GM23338 (cell line): ENCODE measurements around the gene TMUB1. TPM values are rescaled to one million over a fixed set of nuclear protein-coding genes. Genes with fewer than 3 reads are reported as not detected.

Source experiments
- ATAC-seq: fragments of 200-7000 bp; cut with Tn5 transposase; 3 replicates; pipeline ENCODE4 v1.9.1; 2020
- DNase-seq: peaks from one replicate; pipeline ENCODE4 v3.0.0-alpha.2; 2015; ENCODE audit warnings: low spot score
- H2AFZ ChIP-seq: fragments of 200-600 bp; sonication (generic); 2 replicates; pipeline ENCODE4 v1.8.0; 2016; ENCODE audit warnings: antibody characterized with exemption, mild to moderate bottlenecking, moderate library complexity
- H3F3A ChIP-seq: fragments of 200-600 bp; sonication (generic); replicated peaks from 2 replicates; pipeline ENCODE4 v1.8.0; 2017; ENCODE audit warnings: antibody characterized with exemption, mixed run types, low read depth
- H3K27ac ChIP-seq: fragments of 200-600 bp; sonication (generic); 2 replicates; pipeline ENCODE4 v1.6.1; 2016; ENCODE audit warnings: low read depth
- H3K27me3 ChIP-seq: fragments of 200-600 bp; sonication (generic); 2 replicates; pipeline ENCODE4 v1.8.0; 2016; ENCODE audit warnings: mild to moderate bottlenecking, mixed run types, moderate library complexity; ENCODE audit not compliant: insufficient read depth
- H3K36me3 ChIP-seq: fragments of 200-600 bp; sonication (generic); 2 replicates; pipeline ENCODE4 v1.8.0; 2016; ENCODE audit warnings: mild to moderate bottlenecking; ENCODE audit not compliant: insufficient read depth
- H3K4me1 ChIP-seq: fragments of 200-600 bp; sonication (generic); 2 replicates; pipeline ENCODE4 v1.8.0; 2016; ENCODE audit warnings: mild to moderate bottlenecking, moderate library complexity; ENCODE audit not compliant: insufficient read depth
- H3K4me2 ChIP-seq: fragments of 200-600 bp; sonication (generic); 2 replicates; pipeline ENCODE4 v1.7.1; 2017; ENCODE audit warnings: mixed run types
- H3K4me3 ChIP-seq: fragments of 200-600 bp; sonication (generic); 2 replicates; pipeline ENCODE4 v1.6.1; 2016; ENCODE audit warnings: mixed run types
- H3K79me2 ChIP-seq: fragments of 200-600 bp; sonication (generic); replicated peaks from 2 replicates; pipeline ENCODE4 v1.8.0; 2017; ENCODE audit warnings: mild to moderate bottlenecking; ENCODE audit not compliant: insufficient read depth
- H3K9me2 ChIP-seq: fragments of 200-600 bp; sonication (generic); 2 replicates; pipeline ENCODE4 v1.8.0; 2017; ENCODE audit not compliant: insufficient read depth
- H4K20me1 ChIP-seq: fragments of 200-600 bp; sonication (generic); replicated peaks from 2 replicates; pipeline ENCODE4 v1.8.0; 2017; ENCODE audit warnings: mild to moderate bottlenecking; ENCODE audit not compliant: insufficient read depth
- H3K27ac Mint-ChIP-seq: 2 replicates; pipeline ENCODE4 v1.8.0; 2020; ENCODE audit warnings: inconsistent platforms, mild to moderate bottlenecking, moderate library complexity, mixed read lengths
- H3K27me3 Mint-ChIP-seq: 3 replicates; pipeline ENCODE4 v1.8.0; 2022; ENCODE audit warnings: low read depth, mild to moderate bottlenecking, moderate library complexity, mixed read lengths, inconsistent platforms; ENCODE audit not compliant: insufficient read depth, poor library complexity
- H3K36me3 Mint-ChIP-seq: 3 replicates; pipeline ENCODE4 v1.8.0; 2021; ENCODE audit warnings: low read depth, mild to moderate bottlenecking, inconsistent platforms, moderate library complexity, mixed read lengths
- H3K4me1 Mint-ChIP-seq: 3 replicates; pipeline ENCODE4 v1.8.0; 2020; ENCODE audit warnings: mild to moderate bottlenecking, inconsistent platforms, mixed read lengths
- H3K4me3 Mint-ChIP-seq: 3 replicates; pipeline ENCODE4 v1.8.0; 2021; ENCODE audit warnings: moderate library complexity, mild to moderate bottlenecking, inconsistent platforms, mixed read lengths
- H3K9me3 Mint-ChIP-seq: 3 replicates; pipeline ENCODE4 v1.8.0; 2020; ENCODE audit warnings: moderate library complexity, mild to moderate bottlenecking, inconsistent platforms, mixed read lengths
- CREB1 ChIP-seq: fragments of 250-450 bp; sonication (Bioruptor Pico); IDR thresholded peaks from 2 replicates; pipeline ENCODE4 v1.5.0; 2020; ENCODE audit warnings: low read depth, mild to moderate bottlenecking, moderate library complexity
- CTCF ChIP-seq, 2 experiments: fragments of 200-600 bp in 1 of 2; sonication (generic) in 1 of 2; conservative IDR thresholded peaks; 2 replicates each; pipeline versions ENCODE4 v1.5.1 to v1.6.1; 2016 to 2017; ENCODE audit warnings: antibody characterized with exemption in 2 of 2, low read depth in 2 of 2, mild to moderate bottlenecking in 2 of 2, moderate library complexity in 1 of 2
- EZH2 ChIP-seq: fragments of 200-600 bp; sonication (generic); IDR thresholded peaks from one replicate; pipeline ENCODE4 v1.8.0; 2017; ENCODE audit warnings: antibody characterized with exemption, mild to moderate bottlenecking, low read depth; ENCODE audit not compliant: unreplicated experiment
- EZH2phosphoT487 ChIP-seq: fragments of 200-600 bp; sonication (generic); IDR thresholded peaks from one replicate; pipeline ENCODE4 v1.8.1; 2018; ENCODE audit warnings: antibody characterized with exemption; ENCODE audit not compliant: unreplicated experiment
- JUNB ChIP-seq: IDR thresholded peaks from one replicate; pipeline ENCODE4 v1.6.1; 2016; ENCODE audit warnings: antibody characterized with exemption; ENCODE audit not compliant: unreplicated experiment
- NANOG ChIP-seq: IDR thresholded peaks from 2 replicates; pipeline ENCODE4 v1.6.1; 2016; ENCODE audit warnings: antibody characterized with exemption, borderline replicate concordance
- POLR2AphosphoS5 ChIP-seq: IDR thresholded peaks from 2 replicates; pipeline ENCODE4 v1.6.1; 2016; ENCODE audit warnings: antibody characterized with exemption, low read depth
- STAT1 ChIP-seq: IDR thresholded peaks from one replicate; pipeline ENCODE4 v1.6.1; 2016; ENCODE audit warnings: antibody characterized with exemption; ENCODE audit not compliant: unreplicated experiment
- ZNF114 ChIP-seq: fragments of 250-450 bp; sonication (Bioruptor Pico); IDR thresholded peaks from 2 replicates; pipeline ENCODE4 v1.5.0; 2020; ENCODE audit warnings: mild to moderate bottlenecking, moderate library complexity
- ZNF331 ChIP-seq: fragments of 250-450 bp; sonication (Bioruptor Pico); IDR thresholded peaks from 2 replicates; pipeline ENCODE4 v1.5.0; 2020; ENCODE audit warnings: low read depth, mild to moderate bottlenecking, moderate library complexity
- ZNF462 ChIP-seq: fragments of 250-450 bp; sonication (Bioruptor Pico); IDR thresholded peaks from 2 replicates; pipeline ENCODE4 v1.5.0; 2020; ENCODE audit warnings: mild to moderate bottlenecking, moderate library complexity
- polyA plus RNA-seq: library from polyadenylated mRNA; unstranded; fragments of >200 nt; fragmentation: Nextera tagmentation; extraction: Ambion mirVana; gene quantifications from 2 replicates; pipeline ENCODE4 v1.2.1, GENCODE V29; 2016
- total RNA-seq: library from RNA; depleted of rRNA; stranded (reverse); fragments of >200 nt; shearing (Covaris generic); gene quantifications from 2 replicates; pipeline ENCODE4 v1.2.3, GENCODE V29; 2014
- TF ChIP-seq, protein P1 (sequence below): IDR thresholded peaks from 2 replicates; pipeline ENCODE4 v1.6.1; 2016; ENCODE audit warnings: antibody characterized with exemption
- TF ChIP-seq, protein P2 (sequence below): IDR thresholded peaks from one replicate; pipeline ENCODE4 v1.6.1; 2018; ENCODE audit warnings: antibody characterized with exemption; ENCODE audit not compliant: unreplicated experiment

TMUB1 gene
- total and polyA plus RNA-seq, 2 experiments from 2014 or later: 47.6 to 61.1 TPM

DNA sequence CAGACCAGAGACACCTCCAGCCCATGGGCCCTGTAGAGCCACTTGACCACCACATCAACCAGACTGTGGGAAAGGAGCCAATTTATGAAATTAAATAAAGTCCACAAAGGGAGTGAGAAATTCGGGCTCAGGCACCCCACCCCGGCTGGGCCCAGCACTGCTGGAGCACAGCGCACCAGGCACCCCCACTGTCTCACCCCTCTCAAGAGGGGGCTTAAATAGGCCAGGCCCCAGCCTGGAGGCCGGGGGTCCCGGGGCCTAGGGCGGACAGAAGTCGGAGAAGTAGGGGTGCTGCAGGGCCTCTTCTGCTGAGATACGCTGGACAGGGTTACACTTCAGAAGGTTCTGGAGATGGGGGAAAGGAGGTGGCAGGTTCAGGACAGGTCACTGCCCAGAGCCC lies 29.5 kb downstream of the TMUB1 start:
- Mint-ChIP-seq H3K27ac (no peak overlapping the region), H3K36me3 (no peaks in the 10 kb centered on the region), H3K27me3 (peaks cover 38% of the 10 kb centered on the region), H3K4me1 (peaks cover 30% of the 10 kb centered on the region), H3K4me3 (no peak overlapping the region), H3K9me3 (no peaks in the 10 kb centered on the region)
- Histone ChIP-seq H3K36me3 (no peaks in the 10 kb centered on the region), H3K4me1 (peaks cover 11% of the 10 kb centered on the region), H4K20me1 (no peaks in the 10 kb centered on the region; the same call in 1 of the 2 replicates), H3K27me3 (peaks cover 38% of the 10 kb centered on the region), H3K4me3 (no peak overlapping the region), H3K79me2 (no peaks in the 10 kb centered on the region), H3K27ac (no peak overlapping the region), H3K9me2 (no peaks in the 10 kb centered on the region), H2AFZ (no peak overlapping the region), H3K4me2 (no peak overlapping the region), H3F3A (peaks cover 3% of the 10 kb centered on the region; the same call in 1 of the 2 replicates)
- ATAC-seq: no peak
- TF ChIP-seq POLR2AphosphoS5 (no peak), CTCF (conservative IDR thresholded peaks at IDR 0.05; ENCODE audit: low read depth in 2 of 2) (no peak), CREB1 (no peak), ZNF331 (CRISPR knock-in tag) (no peak), ZNF462 (no peak), ZNF114 (CRISPR knock-in tag) (no peak), EZH2 (no peak), STAT1 (no peak), NANOG (no peak), EZH2phosphoT487 (no peak), JUNB (no peak)
- TF ChIP-seq, protein P1, sequence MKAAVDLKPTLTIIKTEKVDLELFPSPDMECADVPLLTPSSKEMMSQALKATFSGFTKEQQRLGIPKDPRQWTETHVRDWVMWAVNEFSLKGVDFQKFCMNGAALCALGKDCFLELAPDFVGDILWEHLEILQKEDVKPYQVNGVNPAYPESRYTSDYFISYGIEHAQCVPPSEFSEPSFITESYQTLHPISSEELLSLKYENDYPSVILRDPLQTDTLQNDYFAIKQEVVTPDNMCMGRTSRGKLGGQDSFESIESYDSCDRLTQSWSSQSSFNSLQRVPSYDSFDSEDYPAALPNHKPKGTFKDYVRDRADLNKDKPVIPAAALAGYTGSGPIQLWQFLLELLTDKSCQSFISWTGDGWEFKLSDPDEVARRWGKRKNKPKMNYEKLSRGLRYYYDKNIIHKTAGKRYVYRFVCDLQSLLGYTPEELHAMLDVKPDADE: no peak
- TF ChIP-seq, protein P2, sequence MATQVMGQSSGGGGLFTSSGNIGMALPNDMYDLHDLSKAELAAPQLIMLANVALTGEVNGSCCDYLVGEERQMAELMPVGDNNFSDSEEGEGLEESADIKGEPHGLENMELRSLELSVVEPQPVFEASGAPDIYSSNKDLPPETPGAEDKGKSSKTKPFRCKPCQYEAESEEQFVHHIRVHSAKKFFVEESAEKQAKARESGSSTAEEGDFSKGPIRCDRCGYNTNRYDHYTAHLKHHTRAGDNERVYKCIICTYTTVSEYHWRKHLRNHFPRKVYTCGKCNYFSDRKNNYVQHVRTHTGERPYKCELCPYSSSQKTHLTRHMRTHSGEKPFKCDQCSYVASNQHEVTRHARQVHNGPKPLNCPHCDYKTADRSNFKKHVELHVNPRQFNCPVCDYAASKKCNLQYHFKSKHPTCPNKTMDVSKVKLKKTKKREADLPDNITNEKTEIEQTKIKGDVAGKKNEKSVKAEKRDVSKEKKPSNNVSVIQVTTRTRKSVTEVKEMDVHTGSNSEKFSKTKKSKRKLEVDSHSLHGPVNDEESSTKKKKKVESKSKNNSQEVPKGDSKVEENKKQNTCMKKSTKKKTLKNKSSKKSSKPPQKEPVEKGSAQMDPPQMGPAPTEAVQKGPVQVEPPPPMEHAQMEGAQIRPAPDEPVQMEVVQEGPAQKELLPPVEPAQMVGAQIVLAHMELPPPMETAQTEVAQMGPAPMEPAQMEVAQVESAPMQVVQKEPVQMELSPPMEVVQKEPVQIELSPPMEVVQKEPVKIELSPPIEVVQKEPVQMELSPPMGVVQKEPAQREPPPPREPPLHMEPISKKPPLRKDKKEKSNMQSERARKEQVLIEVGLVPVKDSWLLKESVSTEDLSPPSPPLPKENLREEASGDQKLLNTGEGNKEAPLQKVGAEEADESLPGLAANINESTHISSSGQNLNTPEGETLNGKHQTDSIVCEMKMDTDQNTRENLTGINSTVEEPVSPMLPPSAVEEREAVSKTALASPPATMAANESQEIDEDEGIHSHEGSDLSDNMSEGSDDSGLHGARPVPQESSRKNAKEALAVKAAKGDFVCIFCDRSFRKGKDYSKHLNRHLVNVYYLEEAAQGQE: no peak
- DNase-seq: no peak
